Colonic mucosa (tissue), 4 donors: ENCODE measurements around the gene GFOD2. TPM values are rescaled to one million over a fixed set of nuclear protein-coding genes. Genes with fewer than 3 reads are reported as not detected.
"Not testable (repeated sequence)": the region's sequence is repeated elsewhere in the genome, so short reads cannot be mapped to it uniquely, and the experiment has no call there.

ENCODE experiments used
- DNase-seq: peaks from one replicate; pipeline ENCODE4 v3.0.0-alpha.2; 2020
- H3K27ac ChIP-seq: fragments of 200-600 bp; one replicate; pipeline ENCODE4 v1.8.0; 2021
- H3K27me3 ChIP-seq: fragments of 200-600 bp; one replicate; pipeline ENCODE4 v1.8.0; 2021
- H3K36me3 ChIP-seq: fragments of 200-600 bp; one replicate; pipeline ENCODE4 v1.8.0; 2021
- H3K4me1 ChIP-seq: fragments of 200-600 bp; one replicate; pipeline ENCODE4 v1.8.0; 2021; ENCODE audit warnings: mild to moderate bottlenecking
- H3K4me3 ChIP-seq: fragments of 200-600 bp; one replicate; pipeline ENCODE4 v1.8.0; 2021
- H3K9ac ChIP-seq, 2 donors: one replicate each; pipeline ENCODE4 v1.7.0; 2013; ENCODE audit warnings: control low read depth in 2 of 2, low read depth in 2 of 2, low read length in 2 of 2
- H3K9me3 ChIP-seq: fragments of 200-600 bp; one replicate; pipeline ENCODE4 v1.8.0; 2021
- CTCF ChIP-seq: fragments of 200-600 bp; IDR thresholded peaks from one replicate; pipeline ENCODE4 v1.8.0; 2022; ENCODE audit warnings: antibody characterized with exemption, mild to moderate bottlenecking
- intact Hi-C: fragments of 100-400 bp; cut with DNase I; formaldehyde crosslinking; loops from one replicate; pipeline ENCODE4 v1.14.1; 2022
- total RNA-seq, 2 donors: library from RNA; stranded (reverse); fragmentation: NEBNext Ultra II Directional in 1 of 2; extraction: Animal tissue kit (Norgen Biotek cat#: 25700) in 1 of 2; gene quantifications; one replicate each; pipeline ENCODE4 v1.2.1, GENCODE V29; 2021
- donor health status: healthy.
- donor health status: DM: no; HTN: no; CAD: no.
- donor health status: DM: no; HTN: no; CAD: no.

GFOD2 gene
- total RNA-seq, 2 donors from 2014 or later, result 22.1 to 33.8 TPM

- Histone ChIP-seq H3K4me1 (no peaks in the 10 kb centered on the region), H3K9ac (no peak overlapping the region), H3K4me3 (no peak overlapping the region), H3K27ac (no peak overlapping the region), H3K36me3 (no peaks in the 10 kb centered on the region), H3K27me3 (no peaks in the 10 kb centered on the region), H3K9me3 (no peaks in the 10 kb centered on the region)
- intact Hi-C loops, result no loop called here
- TF ChIP-seq CTCF, result no peak
- no peak for DNase-seq
Observed at GRCh38 chr16:67694611-67695010, 24.5 kb downstream of the GFOD2 start.

GRCh38 chr16:67693517-67694285 lies 25.4 kb downstream of the GFOD2 start:
- H3K4me1 ChIP-seq, H3K4me3 ChIP-seq, H3K27me3 ChIP-seq, H3K27ac ChIP-seq, H3K9me3 ChIP-seq, H3K36me3 ChIP-seq, intact Hi-C loops, DNase-seq, H3K9ac ChIP-seq: not testable (repeated sequence)

GRCh38 chr16:67685388-67686112 lies 33.6 kb downstream of the GFOD2 start:
- Histone ChIP-seq H3K4me3 (no peak overlapping the region), H3K27me3 (no peaks in the 10 kb centered on the region), H3K9ac (no peak overlapping the region), H3K4me1 (no peaks in the 10 kb centered on the region), H3K36me3 (no peaks in the 10 kb centered on the region), H3K27ac (no peak overlapping the region), H3K9me3 (no peaks in the 10 kb centered on the region)
- intact Hi-C loops, result loop anchor here (10.0 kb wide), 1 partner anchor 369 kb away; no protein-coding TSS in a partner anchor
- DNase-seq, result no peak
- TF ChIP-seq CTCF, result no peak

- H3K4me3 ChIP-seq, result no peak overlapping the region
- no peak for TF ChIP-seq CTCF
- H3K9me3 ChIP-seq, result no peaks in the 10 kb centered on the region
- H3K36me3 ChIP-seq, result no peaks in the 10 kb centered on the region
- no peak overlapping the region for H3K9ac ChIP-seq
- no peak for DNase-seq
- intact Hi-C loops, result loop anchor here (10.0 kb wide), 1 partner anchor 371 kb away; no protein-coding TSS in a partner anchor
- no peaks in the 10 kb centered on the region for H3K27me3 ChIP-seq
- H3K4me1 ChIP-seq, result no peaks in the 10 kb centered on the region
- H3K27ac ChIP-seq, result no peak overlapping the region
Observed at GRCh38 chr16:67683767-67684166, 35.3 kb downstream of the GFOD2 start.

- TF ChIP-seq CTCF, result no peak
- Histone ChIP-seq H3K27ac (no peak overlapping the region), H3K9ac (no peak overlapping the region), H3K9me3 (no peaks in the 10 kb centered on the region), H3K36me3 (no peaks in the 10 kb centered on the region), H3K27me3 (no peaks in the 10 kb centered on the region), H3K4me1 (no peaks in the 10 kb centered on the region), H3K4me3 (no peak overlapping the region)
- DNase-seq, result no peak
- intact Hi-C loops, result loop anchor here (5.0 to 10.0 kb wide), 3 partner anchors 37 to 375 kb away; partner anchors contain the start of gene GFOD2
Observed at GRCh38 chr16:67679935-67680897, 38.9 kb downstream of the GFOD2 start.
